ENCODE data around the gene CTIF. TPM values are rescaled to one million over a fixed set of nuclear protein-coding genes. Genes with fewer than 3 reads are reported as not detected.

Gene CTIF
- total RNA-seq, 1 donor: 86.4 TPM

DNA sequence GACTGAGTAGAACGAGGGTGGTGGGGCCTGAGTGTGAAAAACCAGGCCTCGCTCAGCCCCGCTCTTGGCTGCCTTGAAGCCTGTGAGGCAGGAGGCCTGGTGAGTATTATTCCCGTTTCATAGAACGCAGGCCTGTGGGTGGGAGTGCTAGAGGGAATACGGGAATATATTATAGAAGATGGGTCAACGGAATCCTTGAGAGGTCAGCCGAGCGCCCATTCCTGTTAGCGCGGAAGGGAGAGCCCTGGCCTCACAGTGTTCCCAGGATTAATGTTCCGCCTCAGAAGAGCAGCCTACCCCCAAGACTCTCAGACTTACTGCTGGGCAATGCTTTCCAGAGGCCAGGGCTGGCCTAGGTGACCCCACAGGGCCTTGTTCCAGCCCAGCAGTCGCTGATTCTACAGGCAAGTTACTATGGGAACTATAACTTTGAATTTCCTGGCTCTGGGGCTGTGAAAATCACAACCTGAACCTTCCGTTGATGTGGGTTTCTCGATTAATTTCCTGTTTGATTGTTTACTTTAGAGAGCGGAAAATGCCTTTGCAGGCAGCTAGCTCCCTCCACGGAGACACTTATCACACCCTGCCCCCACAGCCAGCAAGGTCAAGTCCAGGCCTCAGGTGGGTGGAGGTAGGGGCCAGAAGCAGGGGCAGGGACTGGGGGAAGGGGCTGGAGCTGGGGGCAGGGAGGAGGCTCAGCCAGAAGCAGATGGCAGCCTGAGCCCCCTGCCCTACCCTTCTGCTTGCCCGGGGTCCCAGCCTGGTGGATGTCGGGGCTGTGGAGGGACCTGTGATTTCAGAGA is 303.6 kb downstream of the CTIF start:
- no peak overlapping the region for H3K4me3 ChIP-seq (ENCODE audit: low read depth, low read length)
- TF ChIP-seq, protein P1, sequence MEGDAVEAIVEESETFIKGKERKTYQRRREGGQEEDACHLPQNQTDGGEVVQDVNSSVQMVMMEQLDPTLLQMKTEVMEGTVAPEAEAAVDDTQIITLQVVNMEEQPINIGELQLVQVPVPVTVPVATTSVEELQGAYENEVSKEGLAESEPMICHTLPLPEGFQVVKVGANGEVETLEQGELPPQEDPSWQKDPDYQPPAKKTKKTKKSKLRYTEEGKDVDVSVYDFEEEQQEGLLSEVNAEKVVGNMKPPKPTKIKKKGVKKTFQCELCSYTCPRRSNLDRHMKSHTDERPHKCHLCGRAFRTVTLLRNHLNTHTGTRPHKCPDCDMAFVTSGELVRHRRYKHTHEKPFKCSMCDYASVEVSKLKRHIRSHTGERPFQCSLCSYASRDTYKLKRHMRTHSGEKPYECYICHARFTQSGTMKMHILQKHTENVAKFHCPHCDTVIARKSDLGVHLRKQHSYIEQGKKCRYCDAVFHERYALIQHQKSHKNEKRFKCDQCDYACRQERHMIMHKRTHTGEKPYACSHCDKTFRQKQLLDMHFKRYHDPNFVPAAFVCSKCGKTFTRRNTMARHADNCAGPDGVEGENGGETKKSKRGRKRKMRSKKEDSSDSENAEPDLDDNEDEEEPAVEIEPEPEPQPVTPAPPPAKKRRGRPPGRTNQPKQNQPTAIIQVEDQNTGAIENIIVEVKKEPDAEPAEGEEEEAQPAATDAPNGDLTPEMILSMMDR (IDR thresholded peaks at IDR 0.05; ENCODE audit: insufficient read depth, low read depth, low read length): no peak
- peak; percentile 37 for DNase-seq (ENCODE audit: low read depth)

DNA sequence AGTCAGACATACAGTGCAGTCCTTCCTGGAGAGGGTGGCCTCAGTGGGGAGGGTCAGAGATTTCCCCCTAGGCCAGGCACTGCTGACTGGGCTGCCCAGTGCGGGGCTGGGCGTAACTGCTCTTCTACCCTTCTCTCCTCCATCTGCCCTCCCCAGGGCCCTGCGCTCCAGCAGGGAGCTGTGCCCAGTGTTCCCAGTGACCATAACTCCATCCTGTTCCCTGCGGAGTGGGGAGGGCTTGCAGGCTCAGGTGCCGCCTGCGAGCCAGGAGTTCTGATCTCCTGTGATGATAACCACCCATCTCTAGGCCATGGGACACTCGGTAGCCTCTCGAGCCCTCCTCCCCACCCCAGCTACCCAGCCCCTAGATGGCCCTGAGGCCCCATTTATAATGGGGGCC is 304.3 kb downstream of the CTIF start:
- TF ChIP-seq, protein P1 (IDR thresholded peaks at IDR 0.05; ENCODE audit: insufficient read depth, low read depth, low read length): no peak
- H3K4me3 ChIP-seq (ENCODE audit: low read depth, low read length): no peak overlapping the region
- DNase-seq (ENCODE audit: low read depth): no peak

DNA sequence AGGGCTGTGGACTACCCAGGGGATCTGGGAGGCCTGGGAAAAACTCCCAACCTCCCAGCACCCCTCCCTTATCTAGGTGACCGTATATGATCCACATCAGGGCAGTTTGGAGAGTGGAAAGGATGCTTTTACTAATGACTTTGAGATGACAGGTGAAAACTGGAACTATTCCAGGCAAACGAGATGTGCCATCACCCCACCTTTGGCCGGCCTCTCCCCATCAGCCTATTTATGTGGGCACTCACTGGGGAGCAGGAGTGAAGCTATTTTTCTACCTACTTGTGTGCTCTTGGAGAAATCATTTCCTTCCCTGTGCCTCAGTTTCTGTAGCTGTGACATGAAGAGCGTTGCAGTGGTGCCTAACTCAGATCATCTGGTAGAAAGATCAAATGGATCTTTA is 304.8 kb downstream of the CTIF start:
- no peak overlapping the region for H3K4me3 ChIP-seq (ENCODE audit: low read depth, low read length)
- TF ChIP-seq, protein P1 (IDR thresholded peaks at IDR 0.05; ENCODE audit: insufficient read depth, low read depth, low read length): no peak
- DNase-seq (ENCODE audit: low read depth): no peak

- DNase-seq (ENCODE audit: low read depth): no peak
- H3K4me3 ChIP-seq (ENCODE audit: low read depth, low read length): no peak overlapping the region
- TF ChIP-seq, protein P1 (IDR thresholded peaks at IDR 0.05; ENCODE audit: insufficient read depth, low read depth, low read length): no peak
Observed at GRCh38 chr18:48844271-48844670, 305.4 kb downstream of the CTIF start.

GRCh38 chr18:48845174-48845573 is 306.3 kb downstream of the CTIF start:
- TF ChIP-seq, protein P1 (IDR thresholded peaks at IDR 0.05; ENCODE audit: insufficient read depth, low read depth, low read length): no peak
- H3K4me3 ChIP-seq (ENCODE audit: low read depth, low read length): no peak overlapping the region
- no peak for DNase-seq (ENCODE audit: low read depth)

GRCh38 chr18:48846423-48846932 is 307.6 kb downstream of the CTIF start:
- DNase-seq (ENCODE audit: low read depth): no peak
- TF ChIP-seq, protein P1 (IDR thresholded peaks at IDR 0.05; ENCODE audit: insufficient read depth, low read depth, low read length): no peak

More at GRCh38 chr18:48846423-48846932, 307.6 kb downstream of the CTIF start:
- no peak overlapping the region for H3K4me3 ChIP-seq (ENCODE audit: low read depth, low read length)

All from fibroblast of villous mesenchyme (primary cell).